CD14-positive monocyte (primary cell): ENCODE data around the gene LCE4A. TPM values are rescaled to one million over a fixed set of nuclear protein-coding genes. Genes with fewer than 3 reads are reported as not detected.

Experiments
- DNase-seq, 3 donors: peaks; one replicate each; pipeline ENCODE4 v3.0.0-alpha.2; 2011 to 2022
- H2AFZ ChIP-seq: 2 replicates; pipeline ENCODE4 v1.6.0; 2012; ENCODE audit warnings: mild to moderate bottlenecking, low read depth, low read length, inconsistent platforms; ENCODE audit not compliant: insufficient read depth, poor library complexity, severe bottlenecking
- H3K27ac ChIP-seq, 2 donors: 1 replicate in 1 of 2; 2 replicates in 1 of 2; pipeline ENCODE4 v1.5.1; 2012 to 2013; ENCODE audit warnings: low read length in 2 of 2, control low read depth in 1 of 2, inconsistent platforms in 1 of 2, low read depth in 1 of 2, mild to moderate bottlenecking in 1 of 2
- H3K27me3 ChIP-seq, 2 donors: one replicate each; pipeline versions ENCODE4 v1.6.0 to v1.6.1; 2011 to 2013; ENCODE audit warnings: low read length in 2 of 2; ENCODE audit not compliant: control insufficient read depth in 2 of 2, insufficient read depth in 2 of 2
- H3K36me3 ChIP-seq, 2 donors: replicated peaks in 1 of 2; 1 replicate in 1 of 2; 2 replicates in 1 of 2; pipeline versions ENCODE4 v1.5.1 to v1.6.1; 2012 to 2013; ENCODE audit warnings: low read length in 2 of 2, control low read depth in 1 of 2, inconsistent platforms in 1 of 2, mild to moderate bottlenecking in 1 of 2; ENCODE audit not compliant: insufficient read depth in 2 of 2, control insufficient read depth in 1 of 2
- H3K4me1 ChIP-seq, 2 donors: 1 replicate in 1 of 2; 2 replicates in 1 of 2; pipeline versions ENCODE4 v1.5.1 to v1.6.1; 2012 to 2013; ENCODE audit warnings: low read length in 2 of 2, control low read depth in 1 of 2, inconsistent platforms in 1 of 2, mild to moderate bottlenecking in 1 of 2, moderate library complexity in 1 of 2; ENCODE audit not compliant: insufficient read depth in 2 of 2, control insufficient read depth in 1 of 2
- H3K4me2 ChIP-seq: replicated peaks from 2 replicates; pipeline ENCODE3; 2012; ENCODE audit warnings: low read length, moderate library complexity, mild to moderate bottlenecking; ENCODE audit not compliant: poor library complexity, severe bottlenecking; ENCODE audit errors: extremely low read depth
- H3K4me3 ChIP-seq, 3 experiments: fragments of 200-600 bp in 1 of 3; sonication (generic) in 1 of 3; replicated peaks in 1 of 3; 1 replicate in 2 of 3; 2 replicates in 1 of 3; pipeline ENCODE4 v1.5.1; 2011 to 2013; ENCODE audit warnings: low read length in 3 of 3, mild to moderate bottlenecking in 3 of 3, control low read depth in 2 of 3, low read depth in 2 of 3, inconsistent platforms in 1 of 3, moderate library complexity in 1 of 3
- H3K79me2 ChIP-seq: 2 replicates; pipeline ENCODE4 v1.6.0; 2012; ENCODE audit warnings: mild to moderate bottlenecking, control low read depth, inconsistent platforms, low read length, moderate library complexity; ENCODE audit not compliant: insufficient read depth
- H3K9ac ChIP-seq: 2 replicates; pipeline ENCODE4 v1.6.0; 2017; ENCODE audit warnings: low read length, mild to moderate bottlenecking; ENCODE audit not compliant: insufficient read depth, poor library complexity, severe bottlenecking
- H3K9me3 ChIP-seq, 2 donors: replicated peaks in 1 of 2; 1 replicate in 1 of 2; 2 replicates in 1 of 2; pipeline versions ENCODE4 v1.5.1 to v1.6.1; 2012 to 2013; ENCODE audit warnings: low read length in 2 of 2, control low read depth in 1 of 2; ENCODE audit not compliant: control insufficient read depth in 1 of 2, insufficient read depth in 1 of 2
- H4K20me1 ChIP-seq: 2 replicates; pipeline ENCODE4 v1.6.0; 2012; ENCODE audit warnings: mild to moderate bottlenecking, low read length, control low read depth, moderate library complexity; ENCODE audit not compliant: insufficient read depth
- H3K27ac Mint-ChIP-seq, 7 donors: one replicate each; pipeline ENCODE4 v1.8.0; 2020; ENCODE audit warnings: mild to moderate bottlenecking in 7 of 7, mixed read lengths in 7 of 7, moderate library complexity in 6 of 7, inconsistent platforms in 2 of 7
- H3K27me3 Mint-ChIP-seq, 3 donors: one replicate each; pipeline ENCODE4 v1.8.0; 2021 to 2022; ENCODE audit warnings: low read depth in 3 of 3, mild to moderate bottlenecking in 3 of 3, mixed read lengths in 3 of 3, moderate library complexity in 3 of 3, inconsistent platforms in 1 of 3
- H3K36me3 Mint-ChIP-seq, 2 donors: one replicate each; pipeline ENCODE4 v1.8.0; 2020; ENCODE audit warnings: mixed read lengths in 2 of 2, inconsistent platforms in 1 of 2, mild to moderate bottlenecking in 1 of 2
- H3K4me1 Mint-ChIP-seq: one replicate; pipeline ENCODE4 v1.8.0; 2020; ENCODE audit warnings: mild to moderate bottlenecking, mixed read lengths
- H3K4me3 Mint-ChIP-seq, 2 donors: one replicate each; pipeline ENCODE4 v1.8.0; 2020; ENCODE audit warnings: mild to moderate bottlenecking in 2 of 2, mixed read lengths in 2 of 2, moderate library complexity in 1 of 2
- H3K9me3 Mint-ChIP-seq, 7 donors: one replicate each; pipeline ENCODE4 v1.8.0; 2020 to 2022; ENCODE audit warnings: mixed read lengths in 7 of 7, mild to moderate bottlenecking in 6 of 7, moderate library complexity in 6 of 7, inconsistent platforms in 2 of 7
- WGBS: methylation state at CpG from one replicate; pipeline ENCODE4 v1.1.5; 2013; ENCODE audit warnings: missing lambda C conversion rate; ENCODE audit not compliant: insufficient coverage; 5-methylcytosine and 5-hydroxymethylcytosine counted together
- intact Hi-C, 2 donors: fragments of 100-400 bp; cut with micrococcal nuclease; formaldehyde crosslinking; loops; one replicate each; pipeline versions ENCODE4 v1.15.0 to v1.15.1; 2023
- polyA plus RNA-seq, 3 donors: library from polyadenylated mRNA; depleted of rRNA in 1 of 3; unstranded in 2 of 3; stranded (reverse) in 1 of 3; fragments of 300-500 nt in 2 of 3; fragments of >200 nt in 1 of 3; fragmentation: Illumina TruSeq in 2 of 3; gene quantifications; 1 replicate in 2 of 3; 2 replicates in 1 of 3; pipeline ENCODE4 v1.2.3, GENCODE V29; 2012 to 2021
- TF ChIP-seq, protein P1 (sequence below): fragments of 200-600 bp; IDR thresholded peaks from one replicate; pipeline ENCODE4 v1.8.0; 2022; ENCODE audit warnings: antibody characterized with exemption, mild to moderate bottlenecking

Gene LCE4A
- polyA plus RNA-seq, 3 donors, result not detected

DNA sequence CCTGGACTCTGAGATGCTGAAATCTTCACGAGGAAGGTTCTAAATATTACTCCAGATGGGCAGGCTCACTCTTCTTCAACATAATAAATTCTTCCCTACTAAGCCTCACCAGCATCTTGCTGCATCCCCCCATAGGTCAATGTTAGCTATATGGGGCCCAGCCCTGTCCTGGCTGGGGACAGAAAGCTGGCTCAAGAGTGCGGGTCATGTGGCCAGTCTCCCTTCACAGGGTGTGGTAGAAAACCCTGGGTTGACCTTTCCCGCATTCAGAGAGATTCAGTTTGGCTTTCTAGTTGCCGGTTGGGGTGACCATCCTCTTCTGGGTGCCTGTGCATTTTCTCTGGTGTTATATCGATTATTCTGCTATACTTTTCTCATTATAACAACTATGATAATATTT is 30.0 kb downstream of the LCE4A start:
- Mint-ChIP-seq H3K36me3 (no peaks in the 10 kb centered on the region), H3K27ac (peak overlapping the region in 1 of 7 donors; percentile 46), H3K9me3 (no peaks in the 10 kb centered on the region), H3K4me3 (no peak overlapping the region), H3K27me3 (peaks cover 13 to 31% (median 13%) of the 10 kb centered on the region in 3 donors), H3K4me1 (no peaks in the 10 kb centered on the region)
- no peak overlapping the region for H3K27ac ChIP-seq
- no peak overlapping the region for H3K4me3 ChIP-seq
- H3K79me2 ChIP-seq, result no peaks in the 10 kb centered on the region
- DNase-seq, result no peak
- no peaks in the 10 kb centered on the region for H3K4me1 ChIP-seq
- TF ChIP-seq, protein P1, sequence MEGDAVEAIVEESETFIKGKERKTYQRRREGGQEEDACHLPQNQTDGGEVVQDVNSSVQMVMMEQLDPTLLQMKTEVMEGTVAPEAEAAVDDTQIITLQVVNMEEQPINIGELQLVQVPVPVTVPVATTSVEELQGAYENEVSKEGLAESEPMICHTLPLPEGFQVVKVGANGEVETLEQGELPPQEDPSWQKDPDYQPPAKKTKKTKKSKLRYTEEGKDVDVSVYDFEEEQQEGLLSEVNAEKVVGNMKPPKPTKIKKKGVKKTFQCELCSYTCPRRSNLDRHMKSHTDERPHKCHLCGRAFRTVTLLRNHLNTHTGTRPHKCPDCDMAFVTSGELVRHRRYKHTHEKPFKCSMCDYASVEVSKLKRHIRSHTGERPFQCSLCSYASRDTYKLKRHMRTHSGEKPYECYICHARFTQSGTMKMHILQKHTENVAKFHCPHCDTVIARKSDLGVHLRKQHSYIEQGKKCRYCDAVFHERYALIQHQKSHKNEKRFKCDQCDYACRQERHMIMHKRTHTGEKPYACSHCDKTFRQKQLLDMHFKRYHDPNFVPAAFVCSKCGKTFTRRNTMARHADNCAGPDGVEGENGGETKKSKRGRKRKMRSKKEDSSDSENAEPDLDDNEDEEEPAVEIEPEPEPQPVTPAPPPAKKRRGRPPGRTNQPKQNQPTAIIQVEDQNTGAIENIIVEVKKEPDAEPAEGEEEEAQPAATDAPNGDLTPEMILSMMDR, result no peak
- 83% methylated on average over 2 of the region's 5 CpGs for WGBS
- no peaks in the 10 kb centered on the region for H3K36me3 ChIP-seq
- H3K27me3 ChIP-seq, result peaks cover 0 to 2% of the 10 kb centered on the region in 2 donors
- intact Hi-C loops, result no loop called here
- no peaks in the 10 kb centered on the region for H3K9me3 ChIP-seq
- H2AFZ ChIP-seq, result no peak overlapping the region
- H4K20me1 ChIP-seq, result no peaks in the 10 kb centered on the region
- no peak overlapping the region for H3K9ac ChIP-seq
- no peak overlapping the region for H3K4me2 ChIP-seq

DNA sequence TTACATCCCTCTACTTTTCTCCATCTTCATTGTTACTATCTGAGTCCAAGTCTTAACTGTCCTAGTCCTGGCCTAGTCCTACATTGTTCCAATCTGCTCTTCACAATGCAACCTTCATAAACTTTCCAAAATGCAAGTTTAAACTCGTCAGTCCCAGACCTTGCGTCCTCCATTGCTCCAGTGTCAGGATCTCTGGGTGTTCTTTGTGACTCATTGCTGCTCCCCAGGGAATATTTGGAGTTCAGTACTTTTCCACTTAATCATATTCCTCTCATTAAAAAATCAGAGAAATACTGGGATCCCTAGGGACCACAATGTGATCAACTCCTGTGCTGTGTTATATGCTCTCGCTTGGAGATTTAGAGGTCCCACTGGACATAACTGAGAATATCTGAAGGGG is 31.9 kb downstream of the LCE4A start:
- no peak overlapping the region for H2AFZ ChIP-seq
- Mint-ChIP-seq H3K9me3 (no peaks in the 10 kb centered on the region), H3K36me3 (no peaks in the 10 kb centered on the region), H3K4me1 (no peaks in the 10 kb centered on the region), H3K27ac (no peak overlapping the region), H3K4me3 (no peak overlapping the region), H3K27me3 (peaks cover 14 to 31% (median 15%) of the 10 kb centered on the region in 3 donors)
- 100% methylated on average over 1 of the region's 3 CpGs for WGBS
- H3K4me2 ChIP-seq, result no peak overlapping the region
- H3K4me3 ChIP-seq, result no peak overlapping the region
- intact Hi-C loops, result no loop called here
- no peaks in the 10 kb centered on the region for H3K4me1 ChIP-seq
- no peak overlapping the region for H3K27ac ChIP-seq
- DNase-seq, result no peak
- peaks cover 0 to 2% of the 10 kb centered on the region in 2 donors for H3K27me3 ChIP-seq
- H3K79me2 ChIP-seq, result no peaks in the 10 kb centered on the region
- TF ChIP-seq, protein P1, result no peak
- no peak overlapping the region for H3K9ac ChIP-seq
- H3K36me3 ChIP-seq, result no peaks in the 10 kb centered on the region
- H3K9me3 ChIP-seq, result no peaks in the 10 kb centered on the region
- H4K20me1 ChIP-seq, result no peaks in the 10 kb centered on the region
